AG09319 (cell line): ENCODE results near the gene SORCS3.

Source experiments
- DNase-seq: peaks from one replicate; pipeline ENCODE4 v3.0.0-alpha.2; 2010; ENCODE audit warnings: low read depth; ENCODE audit errors: extremely low read depth
- CTCF ChIP-seq: IDR thresholded peaks from 2 replicates; pipeline ENCODE4 v1.5.1; 2011; ENCODE audit warnings: low read depth, mild to moderate bottlenecking, inconsistent platforms, low read length, moderate library complexity

Gene SORCS3

DNA sequence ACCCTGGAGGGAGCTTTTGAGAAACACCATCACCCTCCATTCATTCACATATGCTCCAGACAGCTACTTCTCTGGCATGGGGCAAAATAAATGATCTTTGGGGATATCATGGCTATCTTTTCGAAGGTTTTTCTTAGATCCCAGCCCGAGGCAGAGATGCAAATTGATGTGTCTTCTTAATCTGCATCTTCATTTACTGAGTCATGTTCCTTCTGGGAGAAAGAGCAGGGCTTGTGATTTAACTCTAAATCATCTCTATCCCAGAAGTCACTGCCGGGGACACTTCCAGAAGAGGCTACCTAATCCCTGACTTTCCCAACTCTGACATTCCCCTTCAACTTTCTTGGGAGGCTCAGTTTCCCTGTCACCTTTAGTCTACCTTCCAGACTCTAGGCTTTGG, 90.1 kb downstream of the SORCS3 start:
- no peak for DNase-seq
- no peak for TF ChIP-seq CTCF

GRCh38 chr10:104732222-104732621, 91.1 kb downstream of the SORCS3 start:
- DNase-seq, result no peak
- TF ChIP-seq CTCF, result no peak

DNA sequence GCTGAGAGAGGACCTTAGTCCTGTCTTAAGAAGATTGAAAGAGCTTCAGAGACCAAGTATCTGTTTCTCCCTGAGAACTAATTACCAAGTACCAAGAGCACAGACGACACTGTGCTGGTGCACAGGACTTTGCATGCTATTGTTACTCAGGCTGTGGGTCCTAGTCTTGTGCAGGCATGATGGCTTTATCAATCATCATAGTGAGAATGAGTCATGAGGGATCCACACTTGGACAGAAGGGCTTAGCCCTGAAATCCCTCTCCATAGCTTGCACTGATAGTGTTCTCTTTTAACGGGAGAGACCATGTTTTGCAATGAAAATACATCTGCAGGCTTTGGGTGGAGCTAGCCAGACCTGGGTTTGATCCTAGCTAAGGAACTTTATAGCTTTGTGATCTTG, 93.3 kb downstream of the SORCS3 start:
- TF ChIP-seq CTCF, result no peak
- DNase-seq, result no peak

DNA sequence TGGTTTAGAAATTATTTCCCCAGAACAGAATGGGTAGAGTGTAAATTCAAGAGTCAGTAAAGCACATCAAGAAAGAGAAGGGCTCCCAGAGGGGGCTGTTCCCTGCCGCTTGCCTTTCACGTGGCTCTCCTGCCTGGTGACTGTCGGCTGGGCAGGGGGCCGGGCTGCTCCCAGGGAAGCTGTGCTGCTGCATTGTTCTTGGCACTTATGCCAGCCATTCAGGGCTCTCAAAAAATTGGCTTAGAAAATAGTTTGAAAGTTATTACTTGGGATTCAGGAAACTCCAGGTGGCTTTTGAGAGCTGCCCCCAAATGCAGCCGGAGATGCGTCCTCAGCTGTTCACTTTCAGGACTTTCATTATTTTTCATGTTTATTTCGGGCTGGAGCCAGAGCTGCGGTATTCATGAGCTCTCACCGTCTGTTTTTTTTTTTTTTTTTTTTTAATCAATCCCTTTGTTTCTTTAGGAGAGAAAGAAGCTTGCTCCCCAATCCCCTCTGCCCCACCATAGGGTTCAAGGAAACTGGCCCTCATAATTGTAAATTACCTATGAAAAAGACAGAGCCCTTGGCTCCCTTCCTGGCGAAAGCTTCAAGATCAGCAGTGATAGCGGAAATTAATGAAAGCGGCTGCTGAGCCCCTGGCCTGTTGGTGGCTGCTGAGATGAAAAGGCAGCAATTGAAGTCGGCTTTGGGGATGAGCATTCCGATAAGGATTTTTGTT, 94.1 kb downstream of the SORCS3 start:
- no peak for DNase-seq
- no peak for TF ChIP-seq CTCF

DNA sequence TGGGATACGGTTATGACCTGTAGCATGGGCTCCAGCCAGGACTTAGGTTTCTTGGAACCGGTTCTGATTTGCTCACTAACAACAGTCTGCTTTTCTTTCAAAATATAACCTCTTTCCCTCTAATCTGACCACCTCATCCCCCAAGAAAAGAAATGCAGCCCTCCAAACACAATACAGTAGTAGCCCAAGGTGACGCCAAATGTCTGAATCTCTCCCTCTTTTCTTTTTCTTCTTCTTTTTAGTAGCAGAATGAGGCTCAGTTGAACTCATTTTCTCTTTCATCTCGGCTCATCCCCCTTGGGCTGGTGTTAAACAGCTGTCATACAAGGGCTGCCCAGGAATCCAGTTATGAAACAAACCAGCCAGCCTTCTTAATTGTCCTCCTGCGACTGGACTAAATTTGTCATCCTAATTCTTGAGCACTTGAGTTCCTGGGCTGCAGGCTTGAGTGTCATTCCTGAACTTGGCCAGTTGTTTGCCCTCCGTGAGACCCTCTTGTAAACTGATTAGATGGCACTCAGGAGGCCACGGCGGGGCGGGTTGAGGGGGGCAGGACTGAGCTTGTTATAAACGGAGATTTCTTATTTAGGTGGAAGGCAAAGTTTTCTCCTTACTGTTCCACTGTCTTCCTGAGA, 94.8 kb downstream of the SORCS3 start:
- no peak for TF ChIP-seq CTCF
- no peak for DNase-seq

DNA sequence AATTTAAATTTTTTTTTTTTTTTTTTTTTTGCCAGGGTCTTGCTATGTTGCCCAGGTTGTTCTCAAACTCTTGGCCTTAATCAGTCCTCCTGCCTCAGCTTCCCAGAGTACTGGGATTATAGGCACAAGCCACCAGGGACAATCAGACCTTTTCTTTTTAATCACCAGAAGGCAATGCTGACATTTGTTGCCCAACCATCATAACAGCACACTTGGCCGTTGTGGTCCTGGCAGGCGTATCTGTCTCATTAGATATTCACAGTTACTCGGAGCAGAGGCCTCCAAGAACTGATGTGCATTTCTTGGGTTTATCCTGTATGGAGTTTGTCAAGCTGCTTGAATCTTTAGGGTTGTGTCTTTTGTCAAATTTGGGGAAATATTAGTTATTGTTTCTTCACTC, 100.0 kb downstream of the SORCS3 start:
- DNase-seq, result no peak
- no peak for TF ChIP-seq CTCF

DNA sequence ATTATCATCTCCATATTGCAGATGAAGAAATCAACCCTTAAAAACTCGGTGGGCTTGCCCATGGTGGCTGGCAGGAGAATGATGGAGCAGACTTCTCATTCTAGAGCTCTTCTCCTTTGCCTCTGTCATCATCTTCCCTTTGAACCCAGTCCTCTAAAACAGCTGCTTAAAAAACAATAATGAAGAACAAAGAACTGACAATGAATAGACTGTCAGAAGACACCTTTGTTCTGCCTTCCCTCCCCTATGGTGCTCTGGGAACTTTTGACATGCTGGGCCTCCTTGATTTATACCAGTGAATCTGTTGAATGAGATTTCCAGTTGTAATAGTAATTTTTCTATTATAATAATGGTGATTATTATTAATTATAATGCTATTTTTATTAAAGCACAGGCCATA, 103.0 kb downstream of the SORCS3 start:
- TF ChIP-seq CTCF, result no peak
- no peak for DNase-seq
